Gastroesophageal sphincter (tissue), 4 donors: ENCODE data around the gene CNFN. TPM values are rescaled to one million over a fixed set of nuclear protein-coding genes. Genes with fewer than 3 reads are reported as not detected.

Experiments used
- ATAC-seq: fragments of 150-250 bp; one replicate; pipeline ENCODE4 v1.9.1; 2016; ENCODE audit warnings: mild to moderate bottlenecking, moderate library complexity
- H3K27ac ChIP-seq, 4 donors: fragments of 200-600 bp; sonication (generic) in 3 of 4; 1 replicate in 3 of 4; 2 replicates in 1 of 4; pipeline ENCODE4 v1.5.1; 2016 to 2019
- H3K27me3 ChIP-seq: fragments of 200-600 bp; sonication (generic); one replicate; pipeline ENCODE4 v1.5.1; 2019
- H3K36me3 ChIP-seq, 2 donors: fragments of 200-600 bp; sonication (generic); one replicate each; pipeline ENCODE4 v1.5.1; 2019; ENCODE audit warnings: control low read depth in 1 of 2
- H3K4me1 ChIP-seq, 3 donors: fragments of 200-600 bp; sonication (generic); 1 replicate in 2 of 3; 2 replicates in 1 of 3; pipeline ENCODE4 v1.5.1; 2016 to 2019; ENCODE audit warnings: control low read depth in 2 of 3
- H3K4me3 ChIP-seq, 2 donors: fragments of 200-600 bp; sonication (generic); one replicate each; pipeline ENCODE4 v1.5.1; 2019; ENCODE audit warnings: mild to moderate bottlenecking in 1 of 2, moderate library complexity in 1 of 2
- H3K9me3 ChIP-seq, 3 donors: fragments of 200-600 bp; sonication (generic); one replicate each; pipeline ENCODE4 v1.5.1; 2017 to 2019; ENCODE audit warnings: control low read depth in 2 of 3
- EP300 ChIP-seq: sonication (generic); formaldehyde crosslinking; IDR thresholded peaks from one replicate; pipeline ENCODE4 v1.6.1; 2017; ENCODE audit warnings: antibody characterized with exemption, mild to moderate bottlenecking
- POLR2A ChIP-seq, 2 donors: fragments of 450-650 bp; IDR thresholded peaks; one replicate each; pipeline ENCODE4 v1.6.1; 2017; ENCODE audit warnings: antibody characterized with exemption in 2 of 2, mild to moderate bottlenecking in 2 of 2, moderate library complexity in 1 of 2
- POLR2AphosphoS5 ChIP-seq: sonication (generic); formaldehyde crosslinking; IDR thresholded peaks from one replicate; pipeline ENCODE4 v1.6.1; 2017; ENCODE audit warnings: antibody characterized with exemption
- WGBS, 2 donors: methylation state at CpG; one replicate each; pipeline ENCODE4 v1.1.5; 2018; ENCODE audit warnings: low coverage in 1 of 2; 5-methylcytosine and 5-hydroxymethylcytosine counted together
- total RNA-seq, 4 donors: library from RNA; depleted of rRNA; stranded (reverse); fragments of >200 nt; gene quantifications; one replicate each; pipeline ENCODE4 v1.1.0, GENCODE V29; 2016
- TF ChIP-seq, protein P1 (sequence below), 4 experiments: fragments of 200-600 bp in 2 of 4; fragments of 450-650 bp in 2 of 4; sonication (generic) in 1 of 4; IDR thresholded peaks; one replicate each; pipeline ENCODE4 v1.5.1; 2017 to 2019; ENCODE audit warnings: antibody characterized with exemption in 4 of 4, mild to moderate bottlenecking in 2 of 4, moderate library complexity in 2 of 4

Gene CNFN
- total RNA-seq, 4 donors from 2014 or later = 1.7 to 17.5 TPM; not detected in 2

GRCh38 chr19:42352301-42353259, 37.5 kb downstream of the CNFN start:
- no peak for ATAC-seq
- no peak overlapping the region for H3K4me3 ChIP-seq
- no peaks in the 10 kb centered on the region for H3K9me3 ChIP-seq
- no peak overlapping the region for H3K27ac ChIP-seq
- TF ChIP-seq EP300 = no peak
- no peak for TF ChIP-seq POLR2AphosphoS5
- TF ChIP-seq, protein P1, sequence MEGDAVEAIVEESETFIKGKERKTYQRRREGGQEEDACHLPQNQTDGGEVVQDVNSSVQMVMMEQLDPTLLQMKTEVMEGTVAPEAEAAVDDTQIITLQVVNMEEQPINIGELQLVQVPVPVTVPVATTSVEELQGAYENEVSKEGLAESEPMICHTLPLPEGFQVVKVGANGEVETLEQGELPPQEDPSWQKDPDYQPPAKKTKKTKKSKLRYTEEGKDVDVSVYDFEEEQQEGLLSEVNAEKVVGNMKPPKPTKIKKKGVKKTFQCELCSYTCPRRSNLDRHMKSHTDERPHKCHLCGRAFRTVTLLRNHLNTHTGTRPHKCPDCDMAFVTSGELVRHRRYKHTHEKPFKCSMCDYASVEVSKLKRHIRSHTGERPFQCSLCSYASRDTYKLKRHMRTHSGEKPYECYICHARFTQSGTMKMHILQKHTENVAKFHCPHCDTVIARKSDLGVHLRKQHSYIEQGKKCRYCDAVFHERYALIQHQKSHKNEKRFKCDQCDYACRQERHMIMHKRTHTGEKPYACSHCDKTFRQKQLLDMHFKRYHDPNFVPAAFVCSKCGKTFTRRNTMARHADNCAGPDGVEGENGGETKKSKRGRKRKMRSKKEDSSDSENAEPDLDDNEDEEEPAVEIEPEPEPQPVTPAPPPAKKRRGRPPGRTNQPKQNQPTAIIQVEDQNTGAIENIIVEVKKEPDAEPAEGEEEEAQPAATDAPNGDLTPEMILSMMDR (IDR thresholded peaks at IDR 0.05) = no peak
- TF ChIP-seq POLR2A (IDR thresholded peaks at IDR 0.05) = no peak
- H3K4me1 ChIP-seq = no peaks in the 10 kb centered on the region
- WGBS, 2 donors = 80% methylated on average over 2 to 7 of the region's 31 CpGs
- peaks cover 0 to 97% of the 10 kb centered on the region in 2 donors for H3K36me3 ChIP-seq
- no peaks in the 10 kb centered on the region for H3K27me3 ChIP-seq

DNA sequence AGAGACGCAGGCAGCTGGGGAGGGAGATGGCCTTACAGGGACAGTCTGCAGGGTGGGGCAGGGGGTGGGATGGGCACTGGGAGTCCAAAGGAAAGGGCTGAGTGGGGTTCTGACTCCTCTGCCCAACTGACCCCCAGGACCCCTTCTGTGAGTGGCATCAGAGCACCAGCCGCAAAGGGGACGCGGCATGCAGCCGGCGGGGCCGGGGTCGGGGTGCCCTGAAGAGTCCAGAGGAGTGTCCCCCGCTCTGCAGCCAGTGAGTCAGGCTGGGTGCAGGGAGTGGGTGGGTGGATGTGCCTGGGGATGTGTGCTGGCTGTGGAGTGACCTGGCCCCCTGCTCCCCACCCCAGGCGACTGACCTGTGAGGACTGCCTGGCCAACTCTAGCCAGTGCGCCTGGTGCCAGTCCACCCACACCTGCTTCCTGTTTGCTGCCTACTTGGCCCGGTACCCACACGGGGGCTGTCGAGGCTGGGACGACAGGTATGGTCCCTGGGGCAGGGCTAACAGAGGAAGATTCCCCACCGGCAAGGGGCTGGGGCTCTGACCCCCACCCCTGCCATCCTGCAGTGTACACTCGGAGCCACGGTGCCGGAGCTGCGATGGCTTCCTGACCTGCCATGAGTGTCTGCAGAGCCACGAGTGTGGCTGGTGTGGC, 38.9 kb downstream of the CNFN start:
- Histone ChIP-seq H3K9me3 (no peaks in the 10 kb centered on the region), H3K4me3 (no peak overlapping the region), H3K36me3 (peaks cover 0 to 92% of the 10 kb centered on the region in 2 donors), H3K27ac (no peak overlapping the region), H3K4me1 (no peaks in the 10 kb centered on the region), H3K27me3 (no peaks in the 10 kb centered on the region)
- ATAC-seq = peak; percentile 25
- TF ChIP-seq POLR2AphosphoS5 (no peak), POLR2A (IDR thresholded peaks at IDR 0.05) (no peak), EP300 (no peak)
- TF ChIP-seq, protein P1 (IDR thresholded peaks at IDR 0.05) = no peak
- 90% methylated on average over 6 of the region's 21 CpGs for WGBS, 2 donors

GRCh38 chr19:42350417-42350816, 39.7 kb downstream of the CNFN start:
- H3K27ac ChIP-seq = no peak overlapping the region
- no peaks in the 10 kb centered on the region for H3K9me3 ChIP-seq
- H3K27me3 ChIP-seq = no peaks in the 10 kb centered on the region
- no peak for ATAC-seq
- peaks cover 0 to 92% of the 10 kb centered on the region in 2 donors for H3K36me3 ChIP-seq
- no peak overlapping the region for H3K4me3 ChIP-seq
- WGBS, 2 donors = 90 to 100% methylated on average over 2 to 3 of the region's 3 CpGs
- no peaks in the 10 kb centered on the region for H3K4me1 ChIP-seq
- no peak for TF ChIP-seq EP300

DNA sequence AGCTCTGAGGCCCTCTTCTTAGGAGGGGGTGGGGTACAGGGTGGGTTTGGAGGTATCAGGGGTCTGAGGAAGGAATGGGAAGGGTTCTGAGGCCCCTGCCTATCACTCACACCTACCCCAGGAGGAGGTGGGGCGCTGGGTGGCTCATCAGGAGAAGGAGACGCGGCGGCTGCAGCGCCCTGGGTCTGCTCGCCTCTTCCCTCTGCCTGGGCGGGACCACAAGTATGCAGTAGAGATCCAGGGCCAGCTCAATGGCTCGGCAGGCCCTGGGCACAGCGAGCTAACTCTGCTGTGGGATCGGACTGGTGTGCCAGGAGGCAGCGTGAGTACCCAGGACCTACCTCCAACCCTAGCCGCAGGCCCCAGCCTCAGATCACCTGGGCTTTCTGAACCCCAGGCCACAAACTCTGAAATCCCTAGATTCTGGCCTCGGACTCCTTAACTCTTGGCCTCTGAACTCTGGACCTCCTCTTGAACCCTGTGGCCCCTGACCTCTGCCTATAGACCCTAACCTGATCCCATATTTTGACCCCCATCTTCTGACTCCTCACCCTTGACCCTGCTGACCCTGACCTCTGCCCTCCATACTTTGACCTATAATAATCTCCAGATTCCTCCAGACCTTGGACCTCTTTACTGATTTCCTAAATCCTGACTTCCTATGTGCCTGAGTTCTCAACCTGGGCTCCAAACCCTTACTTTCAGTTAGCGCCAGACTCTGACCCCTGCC, 40.6 kb downstream of the CNFN start:
- Histone ChIP-seq H3K27me3 (no peaks in the 10 kb centered on the region), H3K9me3 (no peaks in the 10 kb centered on the region), H3K27ac (no peak overlapping the region), H3K4me1 (no peaks in the 10 kb centered on the region), H3K36me3 (peaks cover 0 to 92% of the 10 kb centered on the region in 2 donors), H3K4me3 (no peak overlapping the region)
- 89 to 100% methylated on average over 2 to 3 of the region's 14 CpGs for WGBS, 2 donors
- no peak for ATAC-seq
- TF ChIP-seq POLR2A (IDR thresholded peaks at IDR 0.05) (no peak), POLR2AphosphoS5 (no peak), EP300 (no peak)
- TF ChIP-seq, protein P1 (IDR thresholded peaks at IDR 0.05) = no peak

GRCh38 chr19:42348211-42348610, 41.9 kb downstream of the CNFN start:
- TF ChIP-seq POLR2A (IDR thresholded peaks at IDR 0.05) = no peak
- no peak for TF ChIP-seq EP300
- TF ChIP-seq, protein P1 (IDR thresholded peaks at IDR 0.05) = no peak
- TF ChIP-seq POLR2AphosphoS5 = no peak
- Histone ChIP-seq H3K9me3 (no peaks in the 10 kb centered on the region), H3K27me3 (no peaks in the 10 kb centered on the region), H3K4me1 (no peaks in the 10 kb centered on the region), H3K27ac (no peak overlapping the region), H3K4me3 (no peak overlapping the region), H3K36me3 (peaks cover 0 to 92% of the 10 kb centered on the region in 2 donors)
- 92 to 100% methylated on average over 3 to 11 of the region's 14 CpGs for WGBS, 2 donors
- ATAC-seq = no peak
